ENCODE data around the gene SGO1.
"Not testable (repeated sequence)": the region's sequence is repeated elsewhere in the genome, so short reads cannot be mapped to it uniquely, and the experiment has no call there.

Gene SGO1

DNA sequence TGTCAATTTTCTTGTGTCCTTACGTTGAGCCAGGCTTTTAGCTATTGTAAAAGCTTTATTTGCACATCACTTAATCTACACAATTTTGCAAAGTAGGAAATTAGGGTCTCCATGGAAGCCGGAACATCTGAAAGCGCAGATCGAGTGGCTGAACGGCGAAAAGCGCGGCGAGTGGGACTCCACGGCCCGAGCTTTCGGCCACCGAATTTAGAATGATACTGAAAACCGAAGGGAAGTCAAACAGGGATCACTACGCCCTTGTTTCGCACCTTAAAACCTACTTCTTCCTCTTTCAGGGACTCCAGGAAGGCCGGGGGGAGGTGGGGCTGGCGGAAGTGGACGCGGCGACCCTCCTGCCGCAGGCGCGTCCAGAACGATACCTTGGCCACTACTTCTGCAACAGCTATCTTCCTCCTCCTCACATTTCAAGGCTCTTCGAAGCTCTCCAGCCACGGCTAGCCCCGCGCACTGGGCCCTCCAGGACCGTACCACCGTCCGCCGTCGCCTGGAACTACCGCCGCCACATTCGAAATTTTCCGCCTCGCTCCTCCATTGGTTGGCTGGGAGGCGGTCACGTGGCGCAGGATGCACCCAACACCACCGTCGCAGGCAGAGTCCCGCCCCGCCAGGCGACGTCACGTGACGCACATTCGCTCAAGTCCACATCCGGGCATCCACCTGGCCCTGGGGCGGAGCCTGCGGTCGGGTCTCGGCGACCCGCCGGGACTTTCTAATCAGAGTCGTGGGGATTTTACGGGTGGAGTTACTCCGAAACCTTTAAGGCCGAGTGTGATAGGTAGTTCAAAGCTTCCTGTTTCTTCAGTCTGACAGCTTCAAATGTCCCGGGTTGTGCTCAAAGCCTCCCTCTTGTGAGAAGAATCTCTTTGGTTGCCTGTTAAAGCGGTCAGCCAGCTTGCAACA is at the start of gene SGO1:
Gene SGO1, minus strand, starts transcription at position 528 of the 921 bp plus-strand sequence. CDS start 2,179 bp downstream, outside the sequence.
- peak; percentile 100 for DNase-seq

DNA sequence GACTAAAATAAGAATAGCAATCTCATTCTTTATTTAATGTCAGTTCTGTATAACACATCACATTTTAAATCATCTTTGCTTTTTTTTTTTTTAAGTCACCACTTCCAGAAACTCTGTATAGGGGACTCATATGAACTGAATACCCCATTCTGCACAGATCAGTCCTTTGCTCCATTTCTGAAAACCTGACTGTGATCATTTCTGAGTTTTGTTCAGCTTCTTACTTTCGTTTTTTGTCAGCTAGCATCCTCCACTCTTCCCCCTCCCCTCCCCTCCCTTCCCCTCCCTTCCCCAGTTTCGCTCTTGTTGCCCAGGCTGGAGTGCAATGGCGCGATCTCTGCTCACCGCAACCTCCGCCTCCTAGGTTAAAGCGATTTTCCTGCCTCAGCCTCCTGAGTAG is 49.8 kb upstream of the SGO1 start:
- no peak for DNase-seq

DNA sequence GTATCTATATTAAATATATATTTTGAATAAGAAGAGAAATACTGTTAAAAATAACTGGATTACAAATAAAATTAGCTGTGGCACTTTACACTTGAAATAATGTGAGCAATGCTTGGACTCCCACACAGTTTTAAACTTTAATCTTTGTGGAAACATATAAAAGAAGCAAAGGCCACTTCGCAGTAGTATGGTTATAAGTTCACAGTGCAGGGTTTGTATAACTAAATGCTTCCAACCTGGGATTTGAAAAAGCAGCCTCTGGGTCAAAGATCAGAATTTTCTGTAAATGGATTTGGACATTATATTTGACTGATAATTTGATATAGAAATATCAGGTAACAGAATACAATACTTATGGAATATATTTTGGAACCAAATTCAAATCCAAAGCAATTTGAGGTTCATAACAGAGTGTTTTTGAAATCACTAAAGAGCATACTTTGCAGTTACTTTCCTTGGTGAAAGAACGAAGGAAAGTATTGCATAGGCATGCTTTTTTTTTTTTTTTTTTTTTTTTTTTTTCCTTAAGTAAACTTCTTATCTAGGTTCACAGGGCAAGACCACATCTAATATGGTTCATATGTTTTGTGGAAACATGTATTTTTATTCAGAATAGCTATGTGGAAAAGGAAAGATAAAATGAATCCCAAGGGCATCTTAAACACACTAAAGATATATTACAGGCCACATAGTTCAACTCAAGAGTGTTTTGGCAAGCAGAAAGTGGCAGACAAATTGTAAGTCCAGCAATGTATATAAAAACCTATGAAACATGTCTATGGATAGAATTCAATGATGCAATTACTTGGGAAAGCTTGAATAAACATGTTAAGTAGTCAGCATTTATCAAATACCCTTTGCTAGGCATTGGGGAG is 47.1 kb upstream of the SGO1 start:
- DNase-seq, result no peak

DNA sequence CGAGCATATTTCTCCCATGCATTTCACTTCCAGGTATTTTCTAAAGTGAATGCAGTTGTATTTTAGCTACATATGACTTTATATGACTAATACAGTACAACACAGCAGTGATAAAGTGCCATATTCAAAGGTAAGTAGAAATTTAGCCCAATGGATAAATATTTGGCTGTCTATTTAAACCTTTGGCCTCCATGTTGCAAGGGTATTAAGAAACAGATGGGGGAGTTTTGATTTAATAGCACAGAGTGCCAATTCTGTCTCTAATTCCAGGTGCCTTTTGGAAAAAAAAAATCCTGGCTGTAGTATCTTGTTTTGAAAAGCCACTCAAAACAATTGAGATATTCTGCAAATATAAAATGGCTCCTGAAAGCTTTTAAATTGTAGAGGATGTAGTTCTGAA is 44.9 kb upstream of the SGO1 start:
- no peak for DNase-seq

DNA sequence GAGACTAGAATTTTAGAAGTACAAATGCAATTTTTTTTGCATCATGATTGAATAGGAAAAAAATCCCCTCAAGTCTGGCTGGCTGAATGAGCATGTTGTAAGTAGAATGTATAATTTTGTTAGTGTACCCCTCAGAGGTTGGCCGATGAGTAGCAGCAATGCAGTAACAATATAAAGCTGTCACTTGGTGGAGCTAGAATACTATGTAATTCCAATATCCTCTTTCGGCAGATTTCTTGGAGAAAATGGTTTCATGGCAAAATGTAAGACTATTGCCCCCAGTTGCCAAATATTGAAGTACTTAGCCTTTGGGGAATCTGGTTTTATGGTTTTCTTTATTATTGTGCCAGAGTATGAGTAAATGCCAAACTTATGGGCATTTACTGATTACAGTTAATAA is 39.8 kb upstream of the SGO1 start:
- DNase-seq, result no peak

DNA sequence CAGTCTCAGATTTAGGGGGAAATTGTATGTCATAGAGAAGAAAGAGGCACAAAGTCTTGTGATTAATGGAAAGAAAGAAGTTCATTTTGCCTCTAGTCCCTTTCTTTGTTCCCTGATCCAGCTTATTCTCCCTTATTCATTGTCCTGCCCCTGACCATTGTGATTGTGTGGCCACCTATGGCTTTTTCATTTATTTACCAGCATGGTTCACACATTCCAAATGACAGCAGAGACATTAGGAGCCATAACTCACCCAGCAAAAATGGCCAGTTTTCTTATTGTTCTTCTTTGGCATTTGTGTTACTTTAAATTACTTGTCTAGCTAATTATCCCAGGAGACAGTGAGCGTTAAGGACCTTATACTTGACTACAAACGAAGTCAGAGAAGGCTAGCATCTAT is 36.3 kb upstream of the SGO1 start:
- no peak for DNase-seq

DNA sequence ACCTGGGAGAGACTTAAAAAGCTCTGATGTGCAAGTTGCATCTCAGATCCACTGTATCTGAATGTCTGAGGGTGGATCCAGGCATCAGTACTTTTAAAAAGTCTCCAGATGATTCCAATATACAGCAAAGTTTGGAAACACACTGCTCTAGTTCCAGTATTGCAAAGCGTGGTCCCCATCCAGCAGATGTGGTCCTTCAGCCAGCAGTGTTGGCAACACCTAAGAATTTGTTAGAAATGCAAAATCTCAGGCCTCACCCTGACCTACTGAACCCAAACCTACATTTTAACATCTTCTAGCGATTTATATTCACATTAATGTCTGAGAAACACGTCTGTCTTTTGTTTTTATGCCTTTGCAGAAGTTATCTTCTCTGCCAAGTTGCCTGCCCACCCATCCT is 32.2 kb upstream of the SGO1 start:
- no peak for DNase-seq

DNA sequence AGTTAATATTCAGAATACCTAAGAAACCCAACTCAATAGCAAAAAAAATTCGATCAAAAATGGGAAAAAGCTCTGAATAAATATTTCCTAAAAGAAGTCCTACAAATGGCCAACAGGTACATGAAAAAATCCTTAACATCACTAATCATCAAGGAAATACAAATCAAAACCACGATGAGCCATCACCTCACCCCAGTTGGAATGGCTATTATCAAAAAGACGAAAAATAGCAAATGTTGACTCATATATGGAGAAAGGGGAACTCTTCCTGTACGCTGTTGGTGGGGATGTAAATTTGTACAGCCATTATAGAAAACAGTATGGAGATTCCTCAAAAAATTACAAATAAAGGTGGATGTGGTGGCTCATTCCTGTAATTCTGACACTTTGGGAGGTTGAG is 29.6 kb upstream of the SGO1 start:
- DNase-seq, result no peak

DNA sequence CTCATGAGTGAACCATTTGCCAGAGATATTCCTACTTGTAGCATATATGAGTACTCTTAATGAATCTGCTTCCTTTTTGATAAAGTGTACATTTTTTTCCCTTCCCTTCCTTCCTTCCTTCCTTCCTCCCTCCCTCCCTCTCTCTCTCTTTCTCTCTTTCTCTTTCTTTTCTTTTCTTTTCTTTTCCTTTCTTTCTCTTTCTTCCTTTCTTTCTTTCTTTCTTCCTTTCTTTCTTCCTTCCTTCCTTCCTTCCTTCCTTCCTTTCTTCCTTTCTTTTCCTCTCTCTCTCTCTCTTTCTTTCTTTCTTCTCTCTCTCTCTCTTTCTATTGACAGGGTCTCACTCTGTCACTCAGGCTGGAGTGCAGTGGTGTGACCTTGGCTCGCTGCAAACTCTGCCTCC is 27.5 kb upstream of the SGO1 start:
- DNase-seq, result not testable (repeated sequence)

DNA sequence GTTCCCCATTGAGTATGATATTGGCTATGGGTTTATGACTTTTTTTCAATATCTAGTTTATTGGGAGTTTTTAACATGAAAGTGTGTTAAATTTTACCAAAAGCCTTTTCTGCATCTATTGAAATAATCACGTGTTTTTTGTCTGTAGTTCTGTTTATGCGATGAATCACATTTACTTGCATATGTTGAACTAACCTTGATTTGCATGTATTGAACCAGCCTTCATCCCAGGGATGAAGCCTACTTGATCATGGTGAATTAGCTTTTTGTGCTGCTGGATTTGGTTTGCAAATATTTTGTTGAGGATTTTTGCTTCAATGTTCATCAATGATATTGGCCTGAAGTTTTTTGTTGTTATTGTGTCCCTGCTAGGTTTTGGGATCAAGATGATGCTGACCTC is 21.9 kb upstream of the SGO1 start:
- not testable (repeated sequence) for DNase-seq

DNA sequence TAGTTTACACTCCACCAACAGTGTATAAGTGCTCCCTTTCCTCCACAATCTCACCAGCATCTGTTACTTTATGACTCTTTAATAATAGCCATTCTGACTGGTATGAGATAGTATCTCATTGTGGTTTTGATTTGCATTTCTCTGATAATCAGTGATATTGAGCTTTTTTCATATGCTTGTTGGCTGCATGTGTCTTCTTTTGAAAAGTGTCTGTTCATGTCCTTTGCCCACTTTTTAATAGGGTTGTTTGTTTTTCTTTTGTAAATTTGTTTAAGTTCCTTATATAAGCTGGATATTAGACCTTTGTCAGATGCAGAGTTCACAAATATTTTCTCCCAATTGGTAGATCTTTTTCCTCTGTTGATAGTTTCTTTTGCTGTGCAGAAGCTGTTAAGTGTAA is 19.9 kb upstream of the SGO1 start:
- DNase-seq, result not testable (repeated sequence)

DNA sequence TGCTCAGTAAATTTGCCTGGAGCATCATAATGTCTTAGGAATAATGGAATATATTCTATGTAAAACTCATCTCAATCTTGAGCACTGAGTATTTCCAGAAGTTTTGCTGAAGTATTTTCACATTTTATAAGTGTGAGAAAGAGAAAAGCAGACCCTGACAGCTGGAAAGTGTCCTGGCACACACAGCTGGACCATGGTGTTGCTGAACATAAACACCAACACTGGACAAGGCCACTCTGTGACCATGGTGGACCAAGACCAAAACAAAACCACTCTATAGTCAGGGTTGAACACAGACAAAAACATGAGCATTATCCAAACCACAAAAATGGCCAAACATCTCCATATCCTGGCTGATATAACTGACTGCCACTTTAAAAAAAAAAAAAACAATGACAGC is 15.1 kb upstream of the SGO1 start:
- DNase-seq, result no peak

DNA sequence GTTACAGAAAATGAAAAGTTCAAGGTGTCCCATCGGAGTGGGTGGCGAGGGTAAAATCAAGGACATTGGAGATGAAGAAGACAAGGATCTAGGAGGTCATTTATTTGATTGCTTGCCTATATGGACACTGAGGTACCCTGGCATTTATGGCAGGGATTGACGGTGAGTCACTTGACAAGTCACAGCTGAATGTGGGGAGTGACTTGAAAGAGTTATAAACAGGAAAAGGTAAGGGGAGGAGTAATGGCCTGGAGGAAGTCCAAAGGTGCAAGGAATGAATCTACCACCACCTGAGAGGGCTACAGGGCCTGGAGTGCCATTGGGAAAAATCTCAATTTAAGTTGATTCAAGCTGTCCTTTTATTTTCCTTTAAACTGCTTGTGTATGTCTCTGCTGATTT is 11.8 kb upstream of the SGO1 start:
- DNase-seq, result no peak

DNA sequence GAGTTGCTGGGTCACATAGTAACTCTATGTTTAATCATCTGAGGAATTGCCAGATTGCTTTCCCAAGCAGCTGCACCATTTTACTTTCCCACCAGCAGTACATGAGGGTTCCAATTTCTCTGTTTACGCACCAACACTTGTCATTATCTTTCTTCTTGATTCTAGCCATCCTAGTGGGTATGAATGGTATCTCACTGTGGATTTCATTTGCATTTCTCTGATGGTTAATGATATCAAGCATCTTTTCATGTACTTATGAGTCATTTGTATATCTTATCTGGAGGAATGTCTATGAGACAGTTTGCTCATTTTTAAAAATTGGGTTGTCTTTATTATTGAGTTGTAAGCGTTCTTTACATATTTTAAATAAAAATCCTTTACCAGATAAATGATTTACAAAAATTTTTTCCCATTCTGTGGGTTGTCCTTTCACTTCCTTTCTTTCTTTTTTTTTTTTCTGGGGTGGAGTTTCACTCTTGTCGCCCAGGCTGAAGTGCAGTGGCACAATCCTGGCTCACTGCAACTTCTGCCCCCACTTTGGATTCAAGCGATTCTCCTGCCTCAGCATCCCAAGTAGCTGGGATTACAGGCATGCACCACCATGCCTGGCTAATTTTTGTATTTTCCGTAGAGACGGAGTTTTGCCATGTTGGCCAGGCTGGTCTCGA is 8.9 kb upstream of the SGO1 start:
- no peak for DNase-seq

DNA sequence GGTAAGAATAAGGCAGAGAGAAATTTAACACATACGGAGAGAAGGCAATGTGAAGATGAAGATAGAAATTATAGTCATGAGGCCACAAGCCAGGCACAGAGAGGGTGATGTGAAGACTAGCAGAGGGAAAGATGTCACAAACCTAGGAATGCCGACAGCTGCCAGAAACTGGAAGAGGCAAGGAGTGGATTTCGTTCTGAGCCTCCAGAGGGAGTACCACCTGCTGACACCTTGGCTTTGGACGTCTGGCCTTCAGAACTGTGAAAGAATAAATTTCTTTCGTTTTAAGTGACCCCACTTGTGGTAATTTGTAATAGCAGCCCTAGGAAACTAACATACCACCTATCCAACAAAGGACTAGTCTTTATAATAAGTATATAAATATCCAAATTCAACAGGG is 5.0 kb upstream of the SGO1 start:
- DNase-seq, result no peak

DNA sequence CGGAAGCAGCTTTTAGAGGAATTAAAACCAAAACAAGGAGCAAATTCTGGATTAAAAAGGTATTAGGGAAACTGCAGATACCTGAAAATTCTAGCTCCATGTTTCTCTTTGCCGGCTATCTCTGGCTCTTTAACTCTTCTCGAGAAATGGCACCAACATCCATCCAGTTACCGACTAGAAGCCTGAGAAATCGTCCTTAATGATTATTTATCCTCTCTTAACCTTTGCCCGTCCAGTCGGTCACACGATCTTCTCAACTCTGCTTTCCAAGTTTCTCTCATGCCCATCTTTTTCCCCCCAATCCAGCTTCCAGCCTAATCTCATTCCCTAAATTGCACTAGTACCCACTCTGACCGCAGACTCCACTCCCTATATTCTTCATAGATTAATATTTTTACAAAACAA is 596 bp upstream of the SGO1 start:
- DNase-seq, result no peak

DNA sequence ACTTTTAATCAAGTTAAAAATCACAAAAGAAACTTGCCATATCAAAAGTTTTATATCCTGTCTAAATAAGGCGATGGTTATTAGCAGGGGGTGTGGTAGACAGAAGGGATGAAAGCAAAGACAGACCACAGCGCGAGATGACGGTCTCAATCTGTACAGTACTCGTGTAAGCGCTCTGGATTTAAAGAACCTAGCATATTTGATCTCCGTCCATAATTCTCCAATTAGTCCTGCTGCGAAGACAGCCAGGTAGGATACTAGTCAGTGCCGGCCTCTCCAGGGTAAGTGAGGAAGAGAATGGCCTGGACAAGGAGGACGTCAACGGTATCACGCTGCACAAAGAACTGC is 701 bp downstream of the SGO1 start:
- peak; percentile 9 for DNase-seq

DNA sequence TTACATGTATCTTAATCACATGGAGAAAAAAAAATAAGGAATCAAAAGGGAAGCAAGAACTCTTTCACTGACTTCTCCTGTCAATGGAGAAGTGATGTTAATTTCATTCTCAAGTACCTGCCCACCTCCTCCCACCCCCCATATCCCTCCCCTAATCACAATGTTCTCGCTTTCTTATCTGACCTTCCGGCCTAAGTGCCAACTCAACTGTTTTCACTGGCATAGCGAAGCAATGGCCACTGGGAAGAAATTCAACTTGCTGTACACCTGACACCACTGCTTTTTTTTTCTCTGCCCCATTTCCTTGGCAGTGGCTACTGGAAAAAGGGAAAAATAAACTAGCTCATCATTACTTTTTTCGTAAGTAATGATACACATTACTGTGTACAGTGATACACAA is 3.8 kb downstream of the SGO1 start:
- DNase-seq, result no peak

DNA sequence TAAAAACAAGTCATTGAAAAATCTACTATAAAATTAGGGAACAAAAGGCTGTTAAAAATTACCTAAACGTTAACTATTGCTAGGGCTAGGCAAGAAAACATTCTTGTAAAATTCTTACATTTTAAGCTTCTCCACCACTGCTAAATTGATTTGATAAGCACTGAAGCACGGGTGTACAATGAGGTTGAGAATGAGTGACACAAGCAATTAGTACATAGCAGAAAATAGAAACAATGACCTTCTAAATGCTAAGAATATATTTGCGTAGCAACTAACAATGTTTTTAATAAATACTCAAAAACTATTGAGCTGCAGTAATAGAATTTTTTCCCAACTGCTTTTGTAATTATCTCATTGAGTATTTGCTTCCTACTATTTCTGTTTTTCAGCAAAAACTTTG is 4.7 kb downstream of the SGO1 start:
- DNase-seq, result no peak

DNA sequence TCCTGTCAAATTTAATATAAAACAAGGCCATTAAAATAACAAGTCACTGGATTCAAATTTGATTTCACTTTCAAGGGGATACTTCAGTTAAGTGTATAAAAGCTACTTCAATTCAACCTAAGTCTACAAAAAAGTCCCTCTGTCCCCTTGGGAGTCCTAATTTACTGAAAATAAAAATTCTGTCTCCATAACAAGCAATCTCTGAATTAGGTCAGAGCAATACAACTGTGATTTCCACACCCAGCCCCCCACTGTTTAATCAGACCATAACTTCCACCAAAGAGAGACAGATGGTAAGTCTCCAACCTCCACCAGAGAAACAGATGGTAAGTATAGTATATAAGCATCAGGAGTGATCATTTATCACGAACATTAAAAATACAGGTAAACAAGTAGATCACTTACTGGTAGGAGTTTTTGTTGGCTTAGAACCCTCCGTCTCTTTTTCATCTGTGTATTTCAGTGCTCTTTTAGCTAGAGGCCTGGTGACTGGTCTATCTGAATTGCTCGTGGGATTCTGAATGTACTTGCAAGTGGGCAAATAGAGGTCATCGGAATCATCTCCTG is 12.1 kb downstream of the SGO1 start:
- no peak for DNase-seq

DNA sequence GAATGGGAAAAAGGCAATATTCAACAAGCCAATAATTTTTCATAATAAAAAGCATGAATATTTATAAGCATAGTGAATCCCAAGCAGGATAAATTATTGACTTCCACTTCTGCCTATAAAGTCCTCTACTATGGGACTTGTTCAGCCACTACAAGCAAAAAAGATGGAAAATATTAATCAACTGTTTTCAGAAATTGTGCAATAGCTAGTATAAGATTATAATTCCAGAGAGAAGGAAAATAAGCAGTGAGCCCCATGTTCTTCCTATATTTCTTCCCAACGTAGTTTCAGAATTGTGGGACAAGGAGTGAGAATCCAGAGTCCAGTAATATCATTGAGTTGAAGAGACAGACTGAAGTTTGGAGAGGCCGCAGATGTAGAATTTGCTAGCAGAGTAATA is 24.3 kb downstream of the SGO1 start:
- no peak for DNase-seq

DNA sequence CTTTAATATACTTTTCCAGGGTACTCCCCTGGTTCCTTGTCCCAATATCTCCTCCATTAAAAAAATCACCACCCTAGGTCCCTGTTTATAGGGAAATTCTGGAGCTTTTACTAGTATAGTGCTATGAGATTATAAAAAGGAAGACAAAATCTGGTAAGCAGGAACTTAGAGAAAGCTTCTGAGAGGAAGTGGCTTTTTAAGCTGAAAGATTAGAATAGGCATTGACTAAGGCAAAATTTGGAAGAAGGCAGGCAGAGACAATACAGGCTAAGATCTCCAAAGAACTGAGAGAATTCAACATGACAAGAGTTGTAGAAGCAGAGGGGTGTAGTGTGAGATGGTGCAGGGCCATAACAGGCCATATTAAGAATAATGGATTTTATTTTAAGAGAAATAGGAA is 25.8 kb downstream of the SGO1 start:
- DNase-seq, result no peak

DNA sequence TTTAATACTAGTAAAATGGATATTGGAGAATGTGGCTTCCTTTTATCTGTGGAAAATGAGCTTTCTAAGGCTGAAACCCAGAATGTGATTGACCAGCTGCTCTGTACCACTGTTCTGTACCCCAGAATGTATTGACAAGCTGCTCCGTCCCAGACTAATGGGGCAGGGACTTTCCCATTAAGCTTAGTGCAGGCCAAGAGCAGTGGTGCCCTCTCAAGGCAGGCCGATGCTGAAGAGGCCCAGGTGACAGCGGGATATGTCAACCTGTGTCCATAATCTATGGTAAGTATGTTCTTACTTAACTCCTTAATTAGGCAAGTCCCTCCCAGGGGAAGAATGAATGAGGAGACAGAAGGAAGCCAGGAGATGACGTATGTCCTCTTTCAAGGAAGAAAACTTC is 31.1 kb downstream of the SGO1 start:
- DNase-seq, result no peak
